Measurements from ENCODE around the gene TMCC1. TPM values are rescaled to one million over a fixed set of nuclear protein-coding genes. Genes with fewer than 3 reads are reported as not detected.

The TMCC1 gene
- total RNA-seq, 4 donors from 2014 or later, result 23.2 to 78.7 (median 54.1) TPM

GRCh38 chr3:129694228-129694627 is 199.3 kb downstream of the TMCC1 start:
- Histone ChIP-seq H3K27me3 (no peaks in the 10 kb centered on the region), H3K4me1 (no peaks in the 10 kb centered on the region), H3K27ac (no peak overlapping the region), H3K36me3 (no peaks in the 10 kb centered on the region), H3K4me3 (no peak overlapping the region), H3K9me3 (no peaks in the 10 kb centered on the region)
- no peak for DNase-seq
- intact Hi-C loops (cut with DNase I; ENCODE audit: low total_unique reads), result no loop called here
- TF ChIP-seq CTCF (IDR thresholded peaks at IDR 0.05) (no peak), POLR2A (IDR thresholded peaks at IDR 0.05) (no peak)

GRCh38 chr3:129692743-129693142 is 200.8 kb downstream of the TMCC1 start:
- Histone ChIP-seq H3K27ac (no peak overlapping the region), H3K4me1 (no peaks in the 10 kb centered on the region), H3K36me3 (no peaks in the 10 kb centered on the region), H3K4me3 (no peak overlapping the region), H3K27me3 (no peaks in the 10 kb centered on the region), H3K9me3 (no peaks in the 10 kb centered on the region)
- intact Hi-C loops (cut with DNase I; ENCODE audit: low total_unique reads), result no loop called here
- DNase-seq, result no peak
- TF ChIP-seq POLR2A (IDR thresholded peaks at IDR 0.05), result no peak
- no peak for TF ChIP-seq CTCF (IDR thresholded peaks at IDR 0.05)

GRCh38 chr3:129690963-129691362 is 202.5 kb downstream of the TMCC1 start:
- DNase-seq, result no peak
- no peaks in the 10 kb centered on the region for H3K9me3 ChIP-seq
- H3K4me3 ChIP-seq, result no peak overlapping the region
- H3K27me3 ChIP-seq, result no peaks in the 10 kb centered on the region
- no peak for TF ChIP-seq CTCF (IDR thresholded peaks at IDR 0.05)
- TF ChIP-seq POLR2A (IDR thresholded peaks at IDR 0.05), result no peak
- H3K27ac ChIP-seq, result no peak overlapping the region
- no peaks in the 10 kb centered on the region for H3K36me3 ChIP-seq
- intact Hi-C loops (cut with DNase I; ENCODE audit: low total_unique reads), result no loop called here
- H3K4me1 ChIP-seq, result peaks cover 0 to 5% of the 10 kb centered on the region in 2 donors

GRCh38 chr3:129690406-129690805 is 203.1 kb downstream of the TMCC1 start:
- Histone ChIP-seq H3K9me3 (no peaks in the 10 kb centered on the region), H3K4me1 (peaks cover 0 to 5% of the 10 kb centered on the region in 2 donors), H3K27me3 (no peaks in the 10 kb centered on the region), H3K27ac (no peak overlapping the region), H3K36me3 (no peaks in the 10 kb centered on the region), H3K4me3 (no peak overlapping the region)
- no peak for TF ChIP-seq CTCF (IDR thresholded peaks at IDR 0.05)
- TF ChIP-seq POLR2A (IDR thresholded peaks at IDR 0.05), result no peak
- intact Hi-C loops (cut with DNase I; ENCODE audit: low total_unique reads), result no loop called here
- peak in 1 of 2 donors; percentile 35 for DNase-seq

- H3K27me3 ChIP-seq, result no peaks in the 10 kb centered on the region
- H3K27ac ChIP-seq, result no peak overlapping the region
- H3K36me3 ChIP-seq, result no peaks in the 10 kb centered on the region
- no peaks in the 10 kb centered on the region for H3K9me3 ChIP-seq
- no peak for TF ChIP-seq POLR2A (IDR thresholded peaks at IDR 0.05)
- no peak for TF ChIP-seq CTCF (IDR thresholded peaks at IDR 0.05)
- DNase-seq, result no peak
- no peak overlapping the region for H3K4me3 ChIP-seq
- peaks cover 0 to 5% of the 10 kb centered on the region in 2 donors for H3K4me1 ChIP-seq
- intact Hi-C loops (cut with DNase I; ENCODE audit: low total_unique reads), result no loop called here
These were observed 204.5 kb downstream of the TMCC1 start for GRCh38 chr3:129689036-129689435.
